ENCODE measurements around the gene F2RL3. TPM values are rescaled to one million over a fixed set of nuclear protein-coding genes. Genes with fewer than 3 reads are reported as not detected.

F2RL3 gene
- polyA plus RNA-seq, 1 donor (not counting 4 experiments of a cell fraction or from before 2014, with no cell fraction given): not detected

DNA sequence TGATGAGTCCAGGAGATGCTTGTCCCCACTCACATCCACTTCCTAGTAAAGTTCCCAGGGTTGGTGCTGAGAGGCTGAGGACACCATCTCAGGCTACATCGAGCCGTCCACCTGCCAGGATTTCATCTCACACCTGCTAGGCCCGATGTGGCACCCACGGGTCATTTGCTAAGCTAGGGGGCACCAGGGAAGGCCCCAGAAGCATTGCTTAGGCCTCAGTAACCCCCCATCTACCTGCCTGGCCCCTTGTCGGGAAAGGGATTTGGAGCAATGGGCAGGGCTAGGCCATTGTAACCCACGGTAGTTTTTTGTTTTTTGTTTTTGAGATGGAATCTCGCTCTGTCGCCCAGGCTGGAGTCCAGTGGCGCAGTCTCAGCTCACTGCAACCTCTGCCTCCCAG lies 51.8 kb downstream of the F2RL3 start:
- DNase-seq (ENCODE audit: low read depth, low spot score) (no peak), FAIRE-seq (no peak)
- Histone ChIP-seq H3K79me2 (ENCODE audit: control insufficient read depth, insufficient read depth, low read length) (no peaks in the 10 kb centered on the region), H2AFZ (ENCODE audit: control insufficient read depth, low read length) (no peak overlapping the region), H3K27me3 (ENCODE audit: control insufficient read depth, extremely low read depth, insufficient read depth, low read length) (no peaks in the 10 kb centered on the region), H3K36me3 (ENCODE audit: control insufficient read depth in 2 of 2, extremely low read depth in 1 of 2, insufficient read depth in 2 of 2, low read length in 2 of 2) (no peaks in the 10 kb centered on the region), H3K9me3 (ENCODE audit: control insufficient read depth, low read depth, low read length) (peaks cover under 1% of the 10 kb centered on the region), H3K4me2 (ENCODE audit: control insufficient read depth, extremely low read depth, insufficient read depth, low read depth, low read length) (no peak overlapping the region), H3K4me1 (ENCODE audit: control insufficient read depth, extremely low read depth, insufficient read depth, low read length) (no peaks in the 10 kb centered on the region), H3K9me1 (ENCODE audit: control insufficient read depth, extremely low read depth, insufficient read depth, low read length) (no peaks in the 10 kb centered on the region), H3K27ac (ENCODE audit: control insufficient read depth, insufficient read depth, low read length) (no peak overlapping the region), H3K4me3 (ENCODE audit: control insufficient read depth in 2 of 3, extremely low read depth in 1 of 3, insufficient read depth in 2 of 3, low read depth in 1 of 3, low read length in 3 of 3) (no peak overlapping the region), H4K20me1 (ENCODE audit: control insufficient read depth, extremely low read depth, insufficient read depth, low read length) (no peaks in the 10 kb centered on the region), H3K9ac (ENCODE audit: control insufficient read depth, extremely low read depth, insufficient read depth, low read length) (no peak overlapping the region)
- TF ChIP-seq EZH2 (IDR thresholded peaks at IDR 0.05; ENCODE audit: low read length) (no peak), CTCF (optimal IDR thresholded peaks at IDR 0.05 in 1 of 3, IDR thresholded peaks at IDR 0.05 in 1 of 3, conservative IDR thresholded peaks at IDR 0.05 in 1 of 3; ENCODE audit: extremely low read depth in 1 of 3, insufficient read depth in 2 of 3, low read length in 3 of 3) (no peak)
- dilution Hi-C loops (cut with MboI; ENCODE audit: extremely low pct_ligation_motif_present, low sequenced_read_pairs): no loop called here

Small RNA genes within 50 kb of the gene (small RNA-seq; reads per million reads assigned to genes)
- gene RN7SL823P (ENCODE audit: insufficient read length in 3 of 3, low read depth in 3 of 3, low replicate concordance in 1 of 3) (0 reads per million in 3 experiments), gene RN7SL835P (ENCODE audit: insufficient read length in 3 of 3, low read depth in 3 of 3, low replicate concordance in 1 of 3) (0 reads per million in 3 experiments)

Other genes starting within 250 kb of the F2RL3 start
- 69.2 to 79.1 TPM (median 76.8 TPM) in 3 replicates for gene SMIM7, start 228.9 kb upstream of the F2RL3 start, polyA plus RNA-seq
- gene TMEM38A, start 227.9 kb upstream of the F2RL3 start, polyA plus RNA-seq: 2.5 to 4.6 TPM (median 3.3 TPM) in 3 replicates
- 0.45 to 0.89 TPM (median 0.55 TPM) in 3 replicates for gene NWD1, start 169.2 kb upstream of the F2RL3 start, polyA plus RNA-seq
- 30.9 to 35.9 TPM (median 32.8 TPM) in 3 replicates for gene SIN3B, start 59.6 kb upstream of the F2RL3 start, polyA plus RNA-seq
- gene CPAMD8, start 137.8 kb downstream of the F2RL3 start, polyA plus RNA-seq: 0.35 to 1.3 TPM (median 0.38 TPM) in 3 replicates
- gene HAUS8, start 186.5 kb downstream of the F2RL3 start, polyA plus RNA-seq: 4.1 to 8.8 TPM (median 8.1 TPM) in 3 replicates
- gene MYO9B, start 186.8 kb downstream of the F2RL3 start, polyA plus RNA-seq: 14.3 to 17.9 TPM (median 14.4 TPM) in 3 replicates

Data from keratinocyte (primary cell).